Neural progenitor cell (in vitro differentiated cells): ENCODE results near the gene PNPLA7.

Experiments used
- EZH2 ChIP-seq: fragments of 200-600 bp; sonication (generic); IDR thresholded peaks from 2 replicates; pipeline ENCODE4 v1.6.1; 2017; ENCODE audit warnings: antibody characterized with exemption, mild to moderate bottlenecking, moderate library complexity
- TF ChIP-seq, protein P1 (sequence below): fragments of 200-600 bp; sonication (generic); IDR thresholded peaks from 2 replicates; pipeline ENCODE4 v1.5.1; 2017; ENCODE audit warnings: antibody characterized with exemption, mild to moderate bottlenecking

GRCh38 chr9:137497921-137498719 is 52.1 kb downstream of the PNPLA7 start:
- TF ChIP-seq, protein P1, sequence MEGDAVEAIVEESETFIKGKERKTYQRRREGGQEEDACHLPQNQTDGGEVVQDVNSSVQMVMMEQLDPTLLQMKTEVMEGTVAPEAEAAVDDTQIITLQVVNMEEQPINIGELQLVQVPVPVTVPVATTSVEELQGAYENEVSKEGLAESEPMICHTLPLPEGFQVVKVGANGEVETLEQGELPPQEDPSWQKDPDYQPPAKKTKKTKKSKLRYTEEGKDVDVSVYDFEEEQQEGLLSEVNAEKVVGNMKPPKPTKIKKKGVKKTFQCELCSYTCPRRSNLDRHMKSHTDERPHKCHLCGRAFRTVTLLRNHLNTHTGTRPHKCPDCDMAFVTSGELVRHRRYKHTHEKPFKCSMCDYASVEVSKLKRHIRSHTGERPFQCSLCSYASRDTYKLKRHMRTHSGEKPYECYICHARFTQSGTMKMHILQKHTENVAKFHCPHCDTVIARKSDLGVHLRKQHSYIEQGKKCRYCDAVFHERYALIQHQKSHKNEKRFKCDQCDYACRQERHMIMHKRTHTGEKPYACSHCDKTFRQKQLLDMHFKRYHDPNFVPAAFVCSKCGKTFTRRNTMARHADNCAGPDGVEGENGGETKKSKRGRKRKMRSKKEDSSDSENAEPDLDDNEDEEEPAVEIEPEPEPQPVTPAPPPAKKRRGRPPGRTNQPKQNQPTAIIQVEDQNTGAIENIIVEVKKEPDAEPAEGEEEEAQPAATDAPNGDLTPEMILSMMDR: no peak
- no peak for TF ChIP-seq EZH2
